Esophagus muscularis mucosa (tissue), 4 donors: Measurements from ENCODE around the gene FADS3. TPM values are rescaled to one million over a fixed set of nuclear protein-coding genes. Genes with fewer than 3 reads are reported as not detected.
A peak's percentile ranks its signal among the peaks of the same experiment; 100 is the strongest.

ENCODE experiments used
- DNase-seq: peaks from one replicate; pipeline ENCODE4 v3.0.0-alpha.2; 2017; ENCODE audit errors: extremely low spot score
- H3K27ac ChIP-seq, 4 donors: fragments of 200-600 bp; sonication (generic); replicated peaks in 1 of 4; 1 replicate in 3 of 4; 2 replicates in 1 of 4; pipeline ENCODE4 v1.5.1; 2016 to 2019; ENCODE audit warnings: mild to moderate bottlenecking in 1 of 4
- H3K27me3 ChIP-seq, 4 donors: fragments of 200-600 bp; sonication (generic); one replicate each; pipeline versions ENCODE4 v1.5.1 to v1.6.0; 2016 to 2019
- H3K36me3 ChIP-seq, 4 donors: fragments of 200-600 bp; sonication (generic); one replicate each; pipeline ENCODE4 v1.5.1; 2016 to 2019
- H3K4me1 ChIP-seq, 4 donors: fragments of 200-600 bp; sonication (generic); one replicate each; pipeline ENCODE4 v1.5.1; 2016 to 2019
- H3K4me3 ChIP-seq, 4 donors: fragments of 200-600 bp; sonication (generic); 1 replicate in 2 of 4; 2 replicates in 2 of 4; pipeline ENCODE4 v1.5.1; 2016 to 2019; ENCODE audit warnings: mild to moderate bottlenecking in 4 of 4, moderate library complexity in 1 of 4
- H3K9me3 ChIP-seq, 4 donors: fragments of 200-600 bp; sonication (generic); 1 replicate in 3 of 4; 2 replicates in 1 of 4; pipeline ENCODE4 v1.5.1; 2016 to 2019
- EP300 ChIP-seq: sonication (generic); formaldehyde crosslinking; IDR thresholded peaks from one replicate; pipeline ENCODE4 v1.6.1; 2017; ENCODE audit warnings: antibody characterized with exemption
- POLR2A ChIP-seq: fragments of 450-650 bp; IDR thresholded peaks from one replicate; pipeline ENCODE4 v1.6.1; 2017; ENCODE audit warnings: antibody characterized with exemption, moderate library complexity, mild to moderate bottlenecking, low read depth
- POLR2AphosphoS5 ChIP-seq, 2 donors: sonication (generic); formaldehyde crosslinking; IDR thresholded peaks; one replicate each; pipeline ENCODE4 v1.6.1; 2017; ENCODE audit warnings: antibody characterized with exemption in 2 of 2
- WGBS: methylation state at CpG from one replicate; pipeline ENCODE4 v1.1.5; 2018; 5-methylcytosine and 5-hydroxymethylcytosine counted together
- intact Hi-C: fragments of 100-400 bp; cut with DNase I; formaldehyde crosslinking; loops from one replicate; pipeline ENCODE4 v1.15.1; 2023
- total RNA-seq, 4 donors: library from RNA; depleted of rRNA; stranded (reverse); fragments of >200 nt; gene quantifications; one replicate each; pipeline versions ENCODE4 v1.1.0 to v1.2.1, GENCODE V29; 2016
- TF ChIP-seq, protein P1 (sequence below), 3 experiments: fragments of 200-600 bp in 2 of 3; fragments of 450-650 bp in 1 of 3; sonication (generic) in 2 of 3; IDR thresholded peaks; one replicate each; pipeline ENCODE4 v1.5.1; 2017 to 2019; ENCODE audit warnings: antibody characterized with exemption in 3 of 3, mild to moderate bottlenecking in 2 of 3, moderate library complexity in 1 of 3

Gene FADS3
- total RNA-seq, 4 donors from 2014 or later, result 42.4 to 103 (median 57.8) TPM

DNA sequence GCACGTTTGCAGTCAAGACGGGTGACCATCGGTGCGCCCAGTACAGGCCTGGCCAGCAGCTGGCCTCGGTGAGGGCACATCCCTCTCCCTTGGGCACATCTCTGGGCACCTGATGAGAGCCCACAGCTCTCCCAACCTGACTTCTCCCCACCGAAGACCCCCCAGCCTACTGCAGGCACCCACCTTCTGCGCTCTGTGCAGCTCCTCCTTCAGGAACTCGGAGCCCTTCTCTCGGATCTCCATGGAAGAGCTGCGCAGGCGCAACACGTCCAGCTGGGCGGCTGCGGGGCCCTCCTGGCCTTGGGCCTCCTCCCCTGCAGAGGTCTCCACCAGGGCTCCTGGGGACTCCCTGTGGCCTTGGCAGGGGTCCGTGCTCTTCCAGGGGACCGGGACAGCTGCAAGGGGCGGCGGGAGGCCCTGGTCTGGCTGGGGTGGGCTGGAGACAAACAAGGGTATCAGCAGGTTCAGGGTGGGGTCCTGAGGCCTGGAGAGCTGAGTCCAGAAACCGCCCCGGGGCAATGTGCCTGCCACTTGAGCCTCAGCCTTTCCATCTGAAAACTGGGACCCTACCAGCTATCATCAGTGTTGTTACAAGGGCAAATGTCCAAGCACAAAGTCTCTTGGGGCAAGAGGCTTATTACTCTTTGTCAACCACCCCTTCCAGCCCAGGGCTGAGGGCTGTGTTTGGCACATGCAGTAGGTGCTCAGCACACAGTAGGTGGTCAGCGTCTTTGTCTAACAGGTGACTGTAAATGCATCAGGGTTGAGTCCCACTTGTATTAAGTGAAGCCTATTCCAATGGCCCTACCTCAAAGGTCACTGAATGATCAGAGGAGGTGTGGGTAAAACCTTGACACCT is 16.8 kb upstream of the FADS3 start:
- peaks cover 11 to 54% (median 51%) of the 10 kb centered on the region in 4 donors for H3K4me1 ChIP-seq
- peaks cover 19 to 49% (median 40%) of the 10 kb centered on the region in 4 donors for H3K36me3 ChIP-seq
- H3K4me3 ChIP-seq, result no peak overlapping the region
- DNase-seq, result no peak
- 89% methylated on average over 12 of the region's 21 CpGs for WGBS
- H3K27me3 ChIP-seq, result no peaks in the 10 kb centered on the region
- intact Hi-C loops, result no loop called here
- H3K27ac ChIP-seq, result peak overlapping the region in 2 of 4 donors; percentile 21 to 57
- TF ChIP-seq POLR2A, result no peak
- no peak for TF ChIP-seq EP300
- no peak for TF ChIP-seq POLR2AphosphoS5 (IDR thresholded peaks at IDR 0.05)
- TF ChIP-seq, protein P1, sequence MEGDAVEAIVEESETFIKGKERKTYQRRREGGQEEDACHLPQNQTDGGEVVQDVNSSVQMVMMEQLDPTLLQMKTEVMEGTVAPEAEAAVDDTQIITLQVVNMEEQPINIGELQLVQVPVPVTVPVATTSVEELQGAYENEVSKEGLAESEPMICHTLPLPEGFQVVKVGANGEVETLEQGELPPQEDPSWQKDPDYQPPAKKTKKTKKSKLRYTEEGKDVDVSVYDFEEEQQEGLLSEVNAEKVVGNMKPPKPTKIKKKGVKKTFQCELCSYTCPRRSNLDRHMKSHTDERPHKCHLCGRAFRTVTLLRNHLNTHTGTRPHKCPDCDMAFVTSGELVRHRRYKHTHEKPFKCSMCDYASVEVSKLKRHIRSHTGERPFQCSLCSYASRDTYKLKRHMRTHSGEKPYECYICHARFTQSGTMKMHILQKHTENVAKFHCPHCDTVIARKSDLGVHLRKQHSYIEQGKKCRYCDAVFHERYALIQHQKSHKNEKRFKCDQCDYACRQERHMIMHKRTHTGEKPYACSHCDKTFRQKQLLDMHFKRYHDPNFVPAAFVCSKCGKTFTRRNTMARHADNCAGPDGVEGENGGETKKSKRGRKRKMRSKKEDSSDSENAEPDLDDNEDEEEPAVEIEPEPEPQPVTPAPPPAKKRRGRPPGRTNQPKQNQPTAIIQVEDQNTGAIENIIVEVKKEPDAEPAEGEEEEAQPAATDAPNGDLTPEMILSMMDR (IDR thresholded peaks at IDR 0.05), result no peak
- H3K9me3 ChIP-seq, result no peaks in the 10 kb centered on the region

DNA sequence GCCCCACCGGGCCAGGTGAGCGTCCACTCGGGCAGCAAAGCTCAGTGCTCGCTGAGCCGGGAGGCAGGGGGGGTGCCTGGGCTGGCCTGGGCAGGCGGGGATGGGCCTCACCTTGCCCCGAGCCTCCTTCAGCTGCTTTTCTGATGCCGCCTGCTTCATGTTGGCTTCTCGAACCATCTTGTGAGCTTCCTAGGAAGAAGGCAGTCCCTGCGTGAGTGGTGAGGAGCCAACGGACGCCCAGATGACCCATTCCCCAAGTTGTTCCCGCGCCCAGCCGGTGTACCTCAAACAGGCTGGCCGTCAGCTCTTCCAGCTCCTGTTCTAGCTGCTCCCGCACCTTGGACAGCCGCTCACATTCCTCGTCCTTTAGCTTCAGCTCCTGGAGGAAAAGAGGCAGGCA is 15.9 kb upstream of the FADS3 start:
- Histone ChIP-seq H3K4me3 (no peak overlapping the region), H3K36me3 (peaks cover 19 to 57% (median 42%) of the 10 kb centered on the region in 4 donors), H3K27ac (no peak overlapping the region), H3K27me3 (no peaks in the 10 kb centered on the region), H3K4me1 (peaks cover 10 to 46% (median 43%) of the 10 kb centered on the region in 4 donors), H3K9me3 (no peaks in the 10 kb centered on the region)
- intact Hi-C loops, result no loop called here
- DNase-seq, result no peak
- 95% methylated on average over 19 of the region's 19 CpGs for WGBS
- TF ChIP-seq, protein P1 (IDR thresholded peaks at IDR 0.05), result no peak
- no peak for TF ChIP-seq POLR2A
- no peak for TF ChIP-seq POLR2AphosphoS5 (IDR thresholded peaks at IDR 0.05)
- TF ChIP-seq EP300, result no peak

DNA sequence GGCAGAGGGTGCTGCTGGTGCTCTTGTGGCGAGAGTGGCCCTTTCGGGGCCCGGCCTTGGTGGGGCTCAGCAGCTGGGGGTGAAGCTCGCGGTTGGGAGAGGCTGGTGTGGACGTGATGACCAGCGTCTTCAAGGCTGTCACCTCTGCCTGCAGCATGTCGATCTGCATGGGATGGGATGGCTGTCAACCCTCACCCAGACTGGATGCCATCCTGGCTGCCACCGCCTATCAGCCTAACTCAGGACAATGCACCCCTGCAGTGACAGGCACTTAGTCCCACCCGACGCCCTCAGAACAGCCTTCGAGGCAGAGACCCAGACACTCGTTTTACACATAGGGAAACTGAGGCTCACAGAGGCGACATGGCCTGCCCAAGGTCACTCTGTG is 15.2 kb upstream of the FADS3 start:
- intact Hi-C loops, result no loop called here
- WGBS, result 90% methylated on average over 13 of the region's 14 CpGs
- Histone ChIP-seq H3K27ac (no peak overlapping the region), H3K27me3 (no peaks in the 10 kb centered on the region), H3K4me3 (no peak overlapping the region), H3K9me3 (no peaks in the 10 kb centered on the region), H3K4me1 (peaks cover 3 to 38% (median 35%) of the 10 kb centered on the region in 4 donors), H3K36me3 (peaks cover 19 to 64% (median 43%) of the 10 kb centered on the region in 4 donors)
- no peak for DNase-seq
- TF ChIP-seq, protein P1 (IDR thresholded peaks at IDR 0.05), result no peak
- TF ChIP-seq POLR2A (no peak), POLR2AphosphoS5 (IDR thresholded peaks at IDR 0.05) (no peak), EP300 (no peak)

DNA sequence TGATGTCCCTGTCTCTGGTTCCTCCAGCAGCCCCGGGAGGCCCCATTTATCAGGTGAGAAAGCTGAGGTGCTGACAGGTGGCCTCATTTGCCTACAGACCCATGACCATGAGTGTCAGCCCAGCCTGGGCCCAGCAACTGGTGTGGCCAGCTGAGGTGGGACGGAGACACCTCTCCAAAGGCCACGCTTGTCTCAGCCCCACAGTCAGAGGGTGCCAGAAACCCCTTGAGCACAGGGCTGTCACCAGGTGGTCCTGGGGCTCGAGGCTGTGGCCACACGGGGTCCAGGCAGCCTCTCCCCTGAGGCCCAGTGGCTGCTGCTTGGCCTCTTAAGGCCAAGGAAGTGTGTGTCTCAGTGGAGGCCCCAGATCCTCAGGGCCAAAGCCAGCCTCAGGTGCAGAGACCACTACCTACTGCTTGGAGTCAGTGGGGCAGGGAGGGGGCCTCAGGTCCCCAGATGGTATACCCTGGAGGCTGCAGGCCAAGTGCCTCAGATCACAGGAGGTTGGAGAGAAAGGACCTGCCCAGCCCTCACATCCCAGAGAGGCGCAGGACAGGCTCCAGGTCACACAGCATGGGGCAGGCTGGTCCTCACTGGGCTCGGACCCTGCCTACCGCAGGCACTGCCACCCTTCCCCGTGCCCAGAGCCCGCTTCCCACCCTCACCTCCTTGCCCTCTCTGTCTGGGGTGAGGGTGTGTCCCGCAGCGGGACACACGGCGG is 14.6 kb upstream of the FADS3 start:
- no peak overlapping the region for H3K27ac ChIP-seq
- peaks cover 19 to 70% (median 45%) of the 10 kb centered on the region in 4 donors for H3K36me3 ChIP-seq

More for the DNA sequence above, 14.6 kb upstream of the FADS3 start:
- Histone ChIP-seq H3K9me3 (no peaks in the 10 kb centered on the region), H3K4me1 (peaks cover 0 to 32% (median 30%) of the 10 kb centered on the region in 4 donors), H3K27me3 (no peaks in the 10 kb centered on the region), H3K4me3 (no peak overlapping the region)
- 86% methylated on average over 9 of the region's 14 CpGs for WGBS
- intact Hi-C loops, result no loop called here
- TF ChIP-seq POLR2AphosphoS5 (IDR thresholded peaks at IDR 0.05), result no peak
- no peak for TF ChIP-seq POLR2A
- no peak for TF ChIP-seq EP300
- TF ChIP-seq, protein P1 (IDR thresholded peaks at IDR 0.05), result no peak
- no peak for DNase-seq
